Activated naive CD8-positive, alpha-beta T cell treated with anti-CD3 and anti-CD28 coated beads for 36 hours (primary cell): ENCODE data around the gene ARRB1. TPM values are rescaled to one million over a fixed set of nuclear protein-coding genes. Genes with fewer than 3 reads are reported as not detected.
"Not testable (repeated sequence)": the region's sequence is repeated elsewhere in the genome, so short reads cannot be mapped to it uniquely, and the experiment has no call there.

Source experiments
- DNase-seq: peaks from one replicate; pipeline ENCODE4 v3.0.0; 2021
- H3K27ac Mint-ChIP-seq: one replicate; pipeline ENCODE4 v1.8.0; 2022; ENCODE audit warnings: mild to moderate bottlenecking, moderate library complexity, mixed read lengths
- H3K27me3 Mint-ChIP-seq: one replicate; pipeline ENCODE4 v1.8.0; 2022; ENCODE audit warnings: mild to moderate bottlenecking, mixed read lengths
- H3K36me3 Mint-ChIP-seq: one replicate; pipeline ENCODE4 v1.8.0; 2021; ENCODE audit warnings: mild to moderate bottlenecking, mixed read lengths
- H3K4me1 Mint-ChIP-seq: one replicate; pipeline ENCODE4 v1.8.0; 2021; ENCODE audit warnings: mixed read lengths
- H3K4me3 Mint-ChIP-seq: one replicate; pipeline ENCODE4 v1.8.0; 2022; ENCODE audit warnings: mild to moderate bottlenecking, moderate library complexity, mixed read lengths
- H3K9me3 Mint-ChIP-seq: one replicate; pipeline ENCODE4 v1.8.0; 2022; ENCODE audit warnings: mixed read lengths
- total RNA-seq, 2 experiments: library from RNA; stranded (reverse); gene quantifications; one replicate each; pipeline ENCODE4 v1.2.3, GENCODE V29; 2021

ARRB1 gene
- total RNA-seq, 2 experiments from 2014 or later = 25.6 to 26.3 TPM

DNA sequence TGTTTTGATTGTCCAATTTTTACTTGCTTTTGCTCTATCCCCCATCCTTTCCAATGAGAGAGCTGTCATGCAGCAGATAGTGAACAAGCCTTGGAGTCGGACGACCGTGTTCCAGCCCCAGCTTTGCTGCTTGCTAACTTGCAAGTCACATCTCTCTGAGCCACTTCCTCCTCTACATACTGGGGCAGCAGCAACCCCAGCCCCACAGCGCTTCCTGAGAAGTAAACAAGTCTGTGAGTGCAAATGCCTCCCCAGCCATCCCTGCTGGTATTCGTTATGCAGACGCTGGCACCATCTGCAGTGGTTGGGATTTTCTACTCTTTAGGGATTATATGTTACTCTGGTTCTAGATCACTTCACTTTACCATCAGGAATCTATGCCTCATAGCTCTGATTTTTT, 75.9 kb downstream of the ARRB1 start:
- peaks cover 48% of the 10 kb centered on the region for H3K4me1 Mint-ChIP-seq

DNA sequence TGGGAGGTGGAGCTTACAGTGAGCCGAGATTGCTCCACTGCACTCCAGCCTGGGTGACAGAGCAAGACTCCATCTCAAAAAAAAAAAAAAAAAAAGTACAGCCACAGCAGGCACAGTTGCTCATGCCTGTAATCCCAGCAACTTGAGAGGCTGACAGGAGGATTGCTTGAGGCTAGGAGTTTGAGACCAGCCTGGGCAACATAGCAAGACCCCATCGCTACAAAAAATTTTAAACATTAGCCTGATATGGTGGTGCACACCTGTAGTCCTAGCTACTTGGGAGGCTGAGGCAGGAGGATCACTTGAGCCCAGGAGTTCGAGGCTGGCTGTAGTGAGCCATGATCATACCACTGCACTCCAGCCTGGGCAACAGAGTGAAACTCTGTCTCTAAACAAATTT, 76.7 kb downstream of the ARRB1 start:
- Mint-ChIP-seq H3K36me3 (peaks cover 17% of the 10 kb centered on the region), H3K4me1 (peaks cover 44% of the 10 kb centered on the region), H3K27ac (peak overlapping the region; percentile 25)
- H3K4me3 Mint-ChIP-seq, H3K27me3 Mint-ChIP-seq, H3K9me3 Mint-ChIP-seq, DNase-seq: not testable (repeated sequence)

More for the DNA sequence above, 75.9 kb downstream of the ARRB1 start:
- H3K4me3 Mint-ChIP-seq = peak overlapping the region; percentile 47
- H3K9me3 Mint-ChIP-seq = no peaks in the 10 kb centered on the region
- H3K36me3 Mint-ChIP-seq = peaks cover 17% of the 10 kb centered on the region
- H3K27me3 Mint-ChIP-seq = no peaks in the 10 kb centered on the region
- H3K27ac Mint-ChIP-seq = peak overlapping the region; percentile 94
- peak; percentile 27 for DNase-seq

DNA sequence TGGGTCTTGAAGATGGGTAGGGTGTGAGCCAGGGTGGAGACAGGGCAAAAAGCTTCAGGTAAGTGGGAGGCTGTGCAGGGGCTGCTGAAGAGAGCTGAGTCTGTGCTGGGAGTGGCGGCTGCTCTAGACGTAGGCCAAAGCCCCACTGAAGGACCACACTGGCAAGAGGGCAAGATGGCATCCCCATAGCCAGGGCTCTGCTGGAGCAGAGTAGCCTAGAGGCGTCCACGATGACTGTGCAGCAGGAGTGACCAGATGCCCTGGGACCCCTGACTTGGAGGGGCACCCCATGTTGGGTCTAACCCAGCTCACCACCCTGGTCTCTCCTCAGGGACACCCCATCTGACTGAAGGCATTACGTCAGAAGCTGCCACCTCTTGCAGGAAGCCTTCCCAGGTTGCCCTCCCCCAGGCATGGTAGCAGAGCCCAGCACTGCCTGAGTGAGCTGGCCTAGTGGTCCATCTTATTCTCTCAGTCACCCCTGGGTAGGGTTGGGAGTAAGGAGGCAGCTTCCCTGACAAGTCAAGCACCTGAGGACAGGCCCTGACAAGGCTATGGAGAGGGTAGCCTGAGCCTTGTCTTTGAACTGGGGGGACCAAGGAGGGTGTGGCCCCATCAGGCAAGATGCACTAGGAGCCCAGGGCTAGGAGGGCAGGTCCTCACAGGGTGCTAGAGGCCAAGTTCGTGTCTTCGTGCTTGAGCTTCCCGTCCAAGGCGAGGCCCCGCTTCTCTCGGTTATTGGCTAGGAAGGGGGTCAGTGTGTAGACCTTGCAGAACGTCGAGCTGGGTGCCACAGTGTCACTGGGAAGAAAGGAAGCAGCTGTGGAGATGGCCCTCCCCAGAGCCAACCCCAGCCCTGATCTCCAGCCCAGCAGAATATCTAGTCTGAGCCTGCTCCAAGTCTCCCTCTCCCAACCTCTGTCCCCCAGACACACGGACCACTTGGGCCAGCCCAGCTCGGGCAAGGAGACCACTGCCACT, 77.8 kb downstream of the ARRB1 start:
- no peak for DNase-seq
- H3K27me3 Mint-ChIP-seq = no peaks in the 10 kb centered on the region
- no peaks in the 10 kb centered on the region for H3K9me3 Mint-ChIP-seq
- no peak overlapping the region for H3K4me3 Mint-ChIP-seq
- peak overlapping the region; percentile 34 for H3K27ac Mint-ChIP-seq
- H3K36me3 Mint-ChIP-seq = peaks cover 17% of the 10 kb centered on the region
- H3K4me1 Mint-ChIP-seq = peaks cover 44% of the 10 kb centered on the region

DNA sequence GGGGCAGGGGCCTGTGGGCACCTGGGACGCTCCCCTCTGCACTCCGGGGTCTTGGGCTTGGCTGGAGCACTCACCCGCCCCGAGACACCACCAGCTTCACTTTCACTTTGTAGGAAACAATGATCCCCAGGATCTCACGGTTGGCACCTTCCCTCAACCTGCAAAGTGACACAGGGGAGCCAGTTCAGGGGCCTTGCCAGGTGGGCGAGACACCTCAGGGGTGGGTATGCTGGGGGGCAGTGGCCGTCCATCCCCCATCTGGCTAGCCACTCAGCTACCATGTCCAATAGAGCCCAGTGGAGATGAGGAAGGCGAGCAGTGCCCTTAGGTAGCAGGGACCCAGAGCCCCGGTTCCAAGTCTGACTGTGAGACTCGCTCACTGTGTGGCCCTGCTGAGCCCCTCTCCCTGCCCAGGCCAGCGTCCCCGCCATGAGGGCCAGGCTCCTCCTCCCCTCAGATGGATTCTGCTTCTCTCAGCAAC, 78.6 kb downstream of the ARRB1 start:
- DNase-seq = no peak
- Mint-ChIP-seq H3K4me1 (peaks cover 41% of the 10 kb centered on the region), H3K4me3 (peak overlapping the region; percentile 34), H3K27me3 (no peaks in the 10 kb centered on the region), H3K9me3 (no peaks in the 10 kb centered on the region), H3K36me3 (peaks cover 17% of the 10 kb centered on the region), H3K27ac (peak overlapping the region; percentile 81)

DNA sequence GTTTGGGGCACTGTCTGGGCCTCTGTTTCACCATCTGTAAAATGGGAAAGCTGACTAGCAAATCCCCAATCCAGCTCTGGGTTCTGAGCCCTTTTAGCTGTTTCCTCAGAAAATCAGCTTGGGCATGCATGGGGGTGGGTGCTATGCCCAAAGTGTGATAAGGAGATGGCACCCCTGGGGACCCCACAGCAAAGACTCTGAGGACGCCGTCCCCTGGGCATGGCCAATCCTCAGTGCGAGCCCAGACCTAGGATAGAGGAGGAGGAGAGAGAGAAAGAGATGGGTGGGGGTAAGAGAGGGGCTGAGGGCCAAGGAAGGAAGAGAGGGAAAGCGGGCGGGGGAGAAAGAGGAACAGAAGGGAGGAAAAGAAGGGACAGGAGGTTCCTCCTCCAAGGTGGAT, 79.1 kb downstream of the ARRB1 start:
- peaks cover 37% of the 10 kb centered on the region for H3K4me1 Mint-ChIP-seq
- H3K27me3 Mint-ChIP-seq = no peaks in the 10 kb centered on the region
- H3K4me3 Mint-ChIP-seq = no peak overlapping the region
- H3K9me3 Mint-ChIP-seq = no peaks in the 10 kb centered on the region
- H3K36me3 Mint-ChIP-seq = peaks cover 15% of the 10 kb centered on the region
- no peak for DNase-seq
- no peak overlapping the region for H3K27ac Mint-ChIP-seq

DNA sequence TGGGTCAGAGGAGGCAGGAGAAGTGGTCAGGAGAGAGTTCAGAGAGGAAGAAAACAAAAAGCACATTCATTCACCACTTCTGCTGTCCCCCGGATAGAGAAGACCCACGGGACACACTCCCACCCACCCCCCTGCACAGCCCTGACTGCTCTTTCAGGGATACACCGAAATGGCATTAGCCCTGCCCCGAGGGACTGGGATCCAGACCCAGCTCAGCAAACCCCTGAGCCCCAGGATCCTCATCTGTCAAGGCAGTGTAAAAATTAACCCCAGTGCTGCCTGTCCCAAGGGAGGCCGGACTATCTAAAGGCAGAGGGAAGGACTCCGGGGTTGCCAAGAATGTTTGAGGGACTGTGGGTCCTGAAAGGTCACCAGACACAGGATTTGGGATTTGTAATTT, 79.7 kb downstream of the ARRB1 start:
- no peak overlapping the region for H3K4me3 Mint-ChIP-seq
- H3K27ac Mint-ChIP-seq = no peak overlapping the region
- no peaks in the 10 kb centered on the region for H3K9me3 Mint-ChIP-seq

DNA sequence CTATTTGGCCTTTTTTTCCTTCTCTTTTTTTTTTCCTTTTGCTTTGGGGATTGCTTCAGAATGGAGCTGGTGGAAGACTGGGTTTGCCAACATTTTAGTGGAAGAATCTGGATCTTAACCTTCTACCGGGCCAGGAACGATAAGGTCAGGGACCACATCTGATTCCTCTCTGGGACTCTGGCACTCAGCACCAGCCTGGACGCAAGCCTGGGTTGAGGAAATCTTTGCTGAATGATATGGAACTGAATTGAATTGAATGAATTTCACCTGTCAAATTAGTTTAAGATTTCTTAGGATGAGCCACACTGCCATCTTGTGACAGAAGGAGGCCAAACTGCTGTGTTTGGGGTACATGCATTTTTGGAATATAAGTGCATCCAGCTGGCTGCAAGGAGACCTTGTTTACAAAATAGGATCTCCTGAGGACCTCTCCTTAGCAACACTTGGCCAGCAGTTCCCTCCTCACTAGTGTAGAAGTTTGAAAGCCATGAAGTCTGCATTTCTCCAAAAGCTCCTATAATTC, 80.5 kb downstream of the ARRB1 start:
- no peak overlapping the region for H3K4me3 Mint-ChIP-seq
- no peaks in the 10 kb centered on the region for H3K9me3 Mint-ChIP-seq
- DNase-seq = no peak
- no peak overlapping the region for H3K27ac Mint-ChIP-seq
- peaks cover 12% of the 10 kb centered on the region for H3K36me3 Mint-ChIP-seq
- H3K27me3 Mint-ChIP-seq = no peaks in the 10 kb centered on the region
- H3K4me1 Mint-ChIP-seq = peaks cover 28% of the 10 kb centered on the region

More for the DNA sequence above, 79.7 kb downstream of the ARRB1 start:
- no peak for DNase-seq
- Mint-ChIP-seq H3K4me1 (peaks cover 35% of the 10 kb centered on the region), H3K27me3 (no peaks in the 10 kb centered on the region), H3K36me3 (peaks cover 15% of the 10 kb centered on the region)

DNA sequence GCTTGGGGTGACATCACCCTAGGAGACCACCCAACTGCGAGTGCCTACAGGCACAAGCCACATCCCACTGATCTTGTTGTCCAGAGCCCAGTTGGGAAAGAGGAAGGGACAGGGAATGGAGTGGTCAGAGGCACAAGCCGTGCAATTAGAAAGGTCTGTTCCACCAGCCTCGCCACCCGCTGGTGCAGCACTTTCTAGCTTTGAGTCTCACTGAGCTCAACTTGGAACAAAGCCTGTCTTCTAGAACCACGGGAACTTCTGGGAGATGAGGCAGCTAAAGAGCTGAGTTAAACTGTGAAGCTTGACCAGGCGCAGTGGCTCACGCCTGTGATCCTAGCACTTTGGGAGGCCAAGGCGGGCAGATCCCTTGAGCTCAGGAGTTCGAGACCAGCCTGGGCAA, 81.6 kb downstream of the ARRB1 start:
- H3K27ac Mint-ChIP-seq = no peak overlapping the region
- H3K4me1 Mint-ChIP-seq = peaks cover 21% of the 10 kb centered on the region
- no peaks in the 10 kb centered on the region for H3K9me3 Mint-ChIP-seq
- no peak for DNase-seq
- H3K4me3 Mint-ChIP-seq = no peak overlapping the region
- no peaks in the 10 kb centered on the region for H3K27me3 Mint-ChIP-seq
- H3K36me3 Mint-ChIP-seq = peaks cover 8% of the 10 kb centered on the region

DNA sequence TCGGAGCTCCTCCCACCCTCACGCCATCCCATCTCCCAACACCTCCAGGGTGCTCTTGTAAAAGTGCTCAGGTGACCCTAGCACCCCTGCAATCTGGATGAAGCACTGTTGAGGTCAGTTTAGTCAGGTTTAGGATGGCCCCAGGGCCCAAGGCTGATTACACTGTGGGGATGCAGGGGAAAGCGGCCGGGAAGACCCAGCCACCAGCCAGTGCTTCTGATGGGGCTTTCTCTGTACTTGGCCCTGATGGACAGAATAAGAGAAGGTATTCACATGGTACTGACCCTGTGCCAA, 82.1 kb downstream of the ARRB1 start:
- Mint-ChIP-seq H3K27me3 (no peaks in the 10 kb centered on the region), H3K27ac (no peak overlapping the region), H3K36me3 (peaks cover 8% of the 10 kb centered on the region), H3K9me3 (no peaks in the 10 kb centered on the region), H3K4me3 (no peak overlapping the region), H3K4me1 (peaks cover 22% of the 10 kb centered on the region)
- DNase-seq = no peak

DNA sequence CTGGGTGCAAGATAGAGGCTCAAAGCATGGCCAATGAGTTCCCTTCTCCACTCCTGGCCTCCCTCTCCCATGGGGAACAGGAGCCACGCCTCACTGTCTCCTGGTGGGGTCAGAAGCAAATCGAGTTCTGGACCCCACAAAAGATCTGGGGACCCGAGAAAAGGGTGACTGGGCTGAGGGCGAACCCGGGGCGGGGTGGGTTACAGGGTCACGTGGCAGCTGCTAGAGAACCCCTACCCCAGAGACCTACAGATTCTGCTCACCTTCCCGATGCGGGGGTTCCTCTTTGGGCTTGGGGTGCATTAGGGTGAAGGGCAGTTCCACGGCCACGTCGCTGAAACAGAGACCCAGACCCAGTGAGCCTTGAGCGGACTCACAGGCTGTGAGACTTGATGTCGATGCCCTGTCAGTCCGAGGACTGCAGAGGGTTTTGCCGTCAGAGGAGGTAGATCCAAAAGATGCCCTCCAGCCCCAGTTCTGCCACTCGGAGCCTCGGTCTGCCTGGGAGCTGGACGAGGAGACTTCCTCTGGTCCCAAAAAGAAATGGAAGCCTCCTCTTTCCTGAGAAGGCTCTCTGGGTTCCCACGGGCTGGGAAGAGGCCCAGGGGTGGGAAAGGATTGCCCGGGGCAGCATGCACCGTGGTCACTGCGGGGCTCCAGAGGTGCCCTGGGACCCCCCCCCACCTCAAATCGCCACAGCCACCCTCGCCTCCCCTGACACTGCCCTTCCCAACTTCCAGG, 82.7 kb downstream of the ARRB1 start:
- Mint-ChIP-seq H3K4me3 (no peak overlapping the region), H3K27me3 (no peaks in the 10 kb centered on the region), H3K4me1 (peaks cover 22% of the 10 kb centered on the region), H3K36me3 (peaks cover 5% of the 10 kb centered on the region), H3K9me3 (no peaks in the 10 kb centered on the region), H3K27ac (no peak overlapping the region)
- DNase-seq = no peak

DNA sequence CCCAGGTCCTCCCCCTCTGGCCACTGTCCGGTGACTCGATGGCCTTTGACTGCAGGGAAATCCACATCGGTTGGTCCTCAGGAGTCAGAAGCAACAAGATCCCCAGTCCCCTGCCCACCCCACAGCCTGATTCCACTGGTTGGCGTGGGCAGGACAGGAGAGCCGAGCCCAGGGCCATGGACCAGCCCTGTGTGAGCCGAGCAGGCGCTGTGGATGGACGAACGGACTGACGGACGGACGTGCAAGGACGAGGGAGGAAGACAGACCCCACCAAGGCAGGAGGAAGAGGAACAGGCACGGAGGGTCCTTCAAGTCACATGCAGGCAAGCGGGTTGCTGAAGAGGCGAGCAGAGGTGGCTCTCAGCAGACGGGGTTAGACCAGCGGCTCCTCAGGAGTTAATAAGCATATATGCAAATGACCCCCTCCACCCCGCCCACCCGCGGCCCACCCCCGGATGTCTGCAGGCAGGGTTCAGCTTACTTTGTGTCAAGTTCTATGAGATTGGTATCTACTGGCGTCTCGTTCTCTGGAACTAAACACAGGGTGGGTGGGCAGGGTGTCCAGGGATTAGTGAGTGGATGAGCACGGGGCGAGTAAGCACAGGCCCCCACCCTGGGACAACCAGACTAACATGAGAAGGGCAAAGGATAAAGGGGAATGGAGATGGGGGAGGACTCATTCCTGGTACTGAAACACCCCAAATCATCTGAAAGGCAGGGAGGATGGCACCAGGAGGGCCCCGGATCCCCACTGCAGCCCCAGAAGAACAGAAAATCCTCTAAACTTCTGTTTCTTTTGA, 84.1 kb downstream of the ARRB1 start:
- DNase-seq = no peak
- Mint-ChIP-seq H3K4me3 (no peak overlapping the region), H3K9me3 (no peaks in the 10 kb centered on the region), H3K27ac (no peak overlapping the region), H3K36me3 (peaks cover 3% of the 10 kb centered on the region), H3K4me1 (peaks cover 21% of the 10 kb centered on the region), H3K27me3 (no peaks in the 10 kb centered on the region)

DNA sequence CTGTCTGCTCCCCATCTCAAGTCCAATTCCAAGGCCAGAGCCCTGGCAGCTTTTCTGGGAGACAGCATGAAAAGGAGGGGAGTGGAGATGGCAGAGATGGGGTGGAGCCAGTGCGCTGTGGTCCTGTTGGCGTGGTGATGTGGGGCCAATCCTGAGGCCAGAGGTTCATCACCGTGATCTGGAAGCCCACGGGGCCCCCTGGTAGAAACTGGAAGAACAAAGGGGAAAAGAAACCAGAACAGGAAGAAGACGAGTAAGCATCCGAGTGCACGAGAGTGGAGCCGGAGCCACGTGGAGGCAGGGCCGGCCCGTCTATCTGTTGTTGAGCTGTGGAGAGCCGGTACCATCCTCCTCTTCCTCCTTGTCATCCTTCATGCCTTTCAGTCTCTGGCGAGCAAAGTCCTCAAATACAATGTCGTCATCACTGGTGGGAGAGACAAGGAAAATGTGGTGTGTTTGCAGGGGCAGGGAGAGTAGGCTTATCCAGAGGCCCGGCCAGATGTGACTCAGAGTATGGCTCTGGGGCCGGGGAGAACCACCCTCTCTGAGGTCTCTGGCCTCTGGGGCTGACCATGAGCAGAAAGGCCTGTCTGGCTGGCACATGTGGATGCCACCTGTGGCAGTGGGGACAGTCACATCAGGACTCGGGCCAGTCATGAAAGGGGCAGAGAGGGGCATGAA, 85.5 kb downstream of the ARRB1 start:
- no peak for DNase-seq
- Mint-ChIP-seq H3K27ac (no peak overlapping the region), H3K27me3 (no peaks in the 10 kb centered on the region), H3K4me1 (peaks cover 25% of the 10 kb centered on the region), H3K4me3 (no peak overlapping the region), H3K9me3 (no peaks in the 10 kb centered on the region), H3K36me3 (peaks cover 2% of the 10 kb centered on the region)

DNA sequence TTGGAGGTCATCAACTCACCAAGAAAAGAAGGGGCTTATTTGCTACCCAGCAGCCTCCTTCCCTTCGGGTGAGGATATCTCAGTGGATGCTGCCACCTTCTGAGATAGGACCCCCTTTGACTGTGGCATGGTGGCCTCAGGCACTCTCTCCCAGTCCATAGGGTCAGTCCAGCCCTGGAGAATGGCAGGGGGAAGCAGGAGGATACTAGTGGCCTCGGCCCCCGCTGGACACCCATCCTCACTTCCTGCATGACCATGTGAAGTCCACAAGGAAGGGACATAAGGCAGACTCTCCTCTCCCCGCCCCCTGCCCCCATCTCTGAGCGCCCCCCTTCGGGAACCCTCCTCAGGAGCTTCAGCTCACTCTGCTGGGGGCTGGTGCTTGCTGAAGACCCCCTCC, 86.5 kb downstream of the ARRB1 start:
- no peak for DNase-seq
- no peaks in the 10 kb centered on the region for H3K9me3 Mint-ChIP-seq

DNA sequence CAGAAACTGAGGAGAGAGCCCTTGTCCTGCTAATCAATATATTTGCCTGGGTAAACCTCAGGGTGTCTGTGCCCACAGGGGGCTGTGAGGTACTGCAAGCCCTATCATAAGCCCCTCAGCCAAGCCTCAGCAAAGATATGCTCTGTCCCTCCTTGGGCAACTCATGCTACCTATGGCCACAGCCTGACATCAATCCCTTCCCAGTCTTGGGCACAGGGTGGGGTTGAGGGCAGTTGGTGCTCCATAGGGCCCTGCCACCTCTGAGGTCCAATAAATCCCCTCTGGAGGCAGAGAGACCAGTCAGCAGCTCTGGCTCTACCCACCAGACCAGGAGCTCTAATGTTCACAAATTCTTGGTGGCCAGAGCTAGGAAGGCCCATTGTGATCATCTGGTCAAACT, 87.1 kb downstream of the ARRB1 start:
- DNase-seq = no peak
- H3K27me3 Mint-ChIP-seq = no peaks in the 10 kb centered on the region
- H3K4me1 Mint-ChIP-seq = peaks cover 35% of the 10 kb centered on the region
- peak overlapping the region; percentile 32 for H3K27ac Mint-ChIP-seq
- H3K36me3 Mint-ChIP-seq = peaks cover 2% of the 10 kb centered on the region
- no peaks in the 10 kb centered on the region for H3K9me3 Mint-ChIP-seq
- H3K4me3 Mint-ChIP-seq = no peak overlapping the region

More for the DNA sequence above, 86.5 kb downstream of the ARRB1 start:
- Mint-ChIP-seq H3K4me1 (peaks cover 30% of the 10 kb centered on the region), H3K4me3 (no peak overlapping the region), H3K36me3 (peaks cover 2% of the 10 kb centered on the region), H3K27ac (no peak overlapping the region), H3K27me3 (no peaks in the 10 kb centered on the region)
